Jurkat, Clone E6-1 (cell line): ENCODE data around the gene RIPK1.
"Not testable (repeated sequence)": the region's sequence is repeated elsewhere in the genome, so short reads cannot be mapped to it uniquely, and the experiment has no call there.

Experiments
- DNase-seq: peaks from one replicate; pipeline ENCODE4 v3.0.0-alpha.2; 2011; ENCODE audit warnings: low read depth, low spot score
- H3K4me3 ChIP-seq: 2 replicates; pipeline ENCODE4 v1.5.1; 2011; ENCODE audit warnings: mild to moderate bottlenecking, low read length, control low read depth, moderate library complexity

The RIPK1 gene

DNA sequence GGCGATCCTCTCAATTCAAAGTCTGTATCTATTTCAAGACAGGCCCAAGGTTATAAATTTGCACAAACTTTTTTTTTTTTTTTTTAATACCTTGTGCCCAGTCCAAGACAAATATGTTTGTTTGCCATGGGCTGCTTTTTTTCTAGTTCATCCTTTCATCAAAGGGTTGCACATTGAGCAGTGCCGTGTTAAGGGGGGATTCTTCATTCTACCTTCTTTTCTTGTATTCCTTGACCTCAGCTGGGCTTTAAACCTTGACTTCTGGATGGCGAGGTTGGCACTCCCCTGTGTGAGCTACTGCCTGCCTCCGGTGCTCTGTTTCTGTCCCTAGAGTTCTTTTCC lies 7.4 kb downstream of the RIPK1 start:
- no peak for DNase-seq
- no peak overlapping the region for H3K4me3 ChIP-seq

GRCh38 chr6:3076320-3076719 lies 8.0 kb downstream of the RIPK1 start:
- DNase-seq = no peak

GRCh38 chr6:3077430-3077829 lies 9.1 kb downstream of the RIPK1 start:
- H3K4me3 ChIP-seq = no peak overlapping the region
- no peak for DNase-seq

More at GRCh38 chr6:3076320-3076719, 8.0 kb downstream of the RIPK1 start:
- H3K4me3 ChIP-seq = no peak overlapping the region

DNA sequence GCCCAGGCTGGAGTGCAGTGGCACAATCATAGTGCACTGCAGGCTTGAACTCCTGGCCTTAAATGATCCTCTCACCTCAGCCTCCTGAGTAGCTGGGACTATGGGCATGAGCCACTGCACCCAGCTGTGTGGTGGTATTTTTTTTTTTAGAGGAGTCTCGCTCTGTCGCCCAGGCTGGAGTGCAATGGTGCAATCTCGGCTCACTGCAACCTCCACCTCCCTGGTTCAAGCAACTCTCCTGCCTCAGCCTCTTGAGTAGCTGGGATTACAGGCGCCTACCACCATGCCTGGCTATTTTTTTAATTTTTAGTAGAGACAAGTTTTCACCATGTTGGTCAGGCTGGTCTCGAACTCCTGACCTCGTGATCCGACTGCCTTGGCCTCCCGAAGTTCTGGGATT lies 10.7 kb downstream of the RIPK1 start:
- not testable (repeated sequence) for DNase-seq, H3K4me3 ChIP-seq

GRCh38 chr6:3079682-3080081 lies 11.4 kb downstream of the RIPK1 start:
- no peak overlapping the region for H3K4me3 ChIP-seq
- DNase-seq = no peak

DNA sequence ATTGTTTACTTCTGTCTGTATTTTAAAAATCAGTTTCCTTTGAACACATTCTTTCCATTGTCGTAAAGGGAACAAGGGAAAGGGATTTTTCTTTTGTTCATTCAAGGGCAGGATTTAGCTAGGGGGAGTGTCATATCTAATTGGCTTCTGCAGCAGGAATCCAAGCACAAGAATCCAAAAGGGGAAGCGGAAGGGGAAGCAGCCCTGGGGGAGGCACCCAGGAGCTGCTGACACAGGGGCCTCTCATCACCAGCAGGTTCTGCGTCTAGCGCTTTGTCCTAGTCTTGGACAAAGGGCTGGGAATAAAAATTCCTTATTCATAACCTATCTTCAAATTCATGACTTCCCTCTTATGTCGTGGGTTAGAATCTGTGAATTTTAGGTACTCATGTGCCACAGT lies 13.7 kb downstream of the RIPK1 start:
- DNase-seq = no peak
- H3K4me3 ChIP-seq = no peak overlapping the region

DNA sequence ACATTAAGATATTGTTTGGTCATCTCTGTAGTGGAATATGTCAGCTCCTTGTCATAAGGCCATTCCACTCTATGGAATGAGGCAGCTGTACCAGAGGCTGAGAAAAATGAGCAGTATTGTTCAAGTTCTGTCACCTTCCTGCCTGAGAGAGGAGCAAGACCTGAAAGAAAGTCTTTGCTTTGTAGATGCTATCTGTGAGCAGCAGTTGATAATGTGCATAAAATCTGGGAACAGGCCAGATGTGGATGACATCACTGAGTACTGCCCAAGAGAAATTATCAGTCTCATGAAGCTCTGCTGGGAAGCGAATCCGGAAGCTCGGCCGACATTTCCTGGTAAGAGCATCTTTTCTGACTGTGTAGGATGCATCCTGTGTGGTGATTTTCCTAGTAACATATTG lies 16.8 kb downstream of the RIPK1 start:
- H3K4me3 ChIP-seq = no peak overlapping the region
- DNase-seq = no peak

DNA sequence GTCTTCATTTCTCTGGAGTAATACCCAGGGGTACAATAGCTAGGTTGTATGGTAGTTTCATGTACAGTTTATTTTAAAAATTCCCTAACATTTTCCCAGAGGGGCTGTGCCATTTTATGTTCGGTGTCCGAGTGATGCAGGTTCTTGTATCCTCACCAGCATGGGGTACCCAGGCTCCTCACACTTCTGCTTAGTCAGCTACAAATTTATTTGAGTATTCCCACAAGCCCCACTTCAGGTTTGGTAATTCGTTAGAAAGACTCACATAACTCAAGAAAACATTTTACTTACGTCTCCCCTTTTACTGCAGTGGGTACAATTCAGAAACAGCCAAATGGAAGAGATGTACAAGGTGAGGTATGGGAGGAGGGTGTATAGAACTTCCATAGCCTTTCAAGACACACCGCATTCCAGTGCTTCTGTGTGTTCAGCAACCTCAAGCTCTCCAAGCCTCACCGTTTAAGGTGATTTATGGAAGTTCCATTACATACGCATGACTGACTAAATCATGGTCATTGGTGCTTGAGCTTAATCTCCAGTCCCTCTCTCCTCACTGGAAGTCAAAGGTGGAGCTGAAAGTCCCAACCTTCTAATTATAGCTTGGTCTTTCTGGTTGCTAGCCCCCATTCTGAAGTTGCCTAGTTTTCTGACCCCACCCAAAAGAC lies 18.1 kb downstream of the RIPK1 start:
- H3K4me3 ChIP-seq = no peak overlapping the region
- no peak for DNase-seq

- no peak for DNase-seq
- no peak overlapping the region for H3K4me3 ChIP-seq
These were observed 20.2 kb downstream of the RIPK1 start for GRCh38 chr6:3088446-3088845.

DNA sequence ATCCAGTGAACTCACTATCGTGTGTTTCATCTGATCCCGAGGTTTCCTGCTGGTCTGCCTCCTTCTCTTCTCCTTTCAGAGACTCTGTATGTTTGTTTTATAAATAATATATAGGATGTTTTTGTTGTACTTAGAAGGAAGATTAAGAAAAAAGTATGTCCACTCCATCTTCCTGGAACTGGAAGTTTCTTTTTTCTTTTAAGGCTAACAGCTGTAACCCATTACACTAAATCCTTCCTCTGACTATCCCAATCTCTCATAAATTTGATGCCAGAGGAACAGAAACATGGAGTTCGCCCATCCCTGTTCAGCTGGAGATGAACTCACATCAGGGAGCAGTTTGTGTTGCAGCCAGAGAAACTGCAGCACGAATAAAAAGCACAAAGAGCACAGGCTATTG lies 20.7 kb downstream of the RIPK1 start:
- no peak for DNase-seq
- no peak overlapping the region for H3K4me3 ChIP-seq

DNA sequence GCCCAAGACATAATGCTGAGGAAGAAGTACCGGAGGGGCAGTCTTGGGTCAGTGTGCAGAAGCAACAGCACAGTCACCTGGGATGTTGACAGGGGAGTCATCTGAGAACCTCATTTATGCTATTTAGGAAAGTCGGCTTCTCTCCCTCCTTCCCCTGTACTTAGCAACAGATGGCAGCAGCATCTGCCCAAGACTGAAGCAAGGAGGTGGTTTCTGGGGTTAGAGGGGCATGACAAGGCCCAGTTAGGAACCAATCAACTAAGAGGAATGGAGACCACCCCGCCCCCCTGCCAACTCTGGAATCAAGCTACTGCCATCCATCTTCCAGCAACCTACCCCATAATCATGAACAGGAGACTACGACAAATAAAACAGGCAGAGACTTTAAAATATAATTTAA lies 21.7 kb downstream of the RIPK1 start:
- H3K4me3 ChIP-seq = no peak overlapping the region
- DNase-seq = no peak

- DNase-seq = no peak
- H3K4me3 ChIP-seq = no peak overlapping the region
These were observed 26.5 kb downstream of the RIPK1 start for GRCh38 chr6:3094815-3095214.

- no peak for DNase-seq
- H3K4me3 ChIP-seq = no peak overlapping the region
These were observed 34.6 kb downstream of the RIPK1 start for GRCh38 chr6:3102875-3103274.

GRCh38 chr6:3108746-3109414 lies 40.6 kb downstream of the RIPK1 start:
- no peak overlapping the region for H3K4me3 ChIP-seq
- DNase-seq = no peak

- DNase-seq = no peak
- H3K4me3 ChIP-seq = no peak overlapping the region
These were observed 41.5 kb downstream of the RIPK1 start for GRCh38 chr6:3109761-3110160.

GRCh38 chr6:3114377-3114776 lies 46.1 kb downstream of the RIPK1 start:
- no peak overlapping the region for H3K4me3 ChIP-seq
- no peak for DNase-seq

DNA sequence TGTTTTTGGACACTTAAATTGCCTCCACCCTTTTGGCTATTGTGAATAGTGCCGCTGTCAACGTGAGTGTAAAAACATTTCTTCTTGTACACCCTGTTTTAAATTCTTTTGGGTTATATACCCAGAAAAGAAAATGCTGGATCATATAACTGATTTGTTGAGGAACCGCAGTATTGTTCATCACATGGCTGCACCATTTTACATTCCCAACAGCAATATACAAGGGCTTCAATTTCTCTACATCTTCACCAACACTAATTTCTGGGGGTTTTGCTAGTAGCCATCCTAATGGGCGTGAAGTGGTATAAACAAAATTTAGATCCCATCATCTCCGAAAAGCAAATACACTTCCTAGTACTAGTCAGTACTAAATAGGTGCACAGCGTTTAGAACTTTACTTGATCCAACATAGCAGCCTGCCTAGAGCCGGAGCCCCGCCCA lies 49.6 kb downstream of the RIPK1 start:
- H3K4me3 ChIP-seq = peak overlapping the region; percentile 83
- peak; percentile 69 for DNase-seq

DNA sequence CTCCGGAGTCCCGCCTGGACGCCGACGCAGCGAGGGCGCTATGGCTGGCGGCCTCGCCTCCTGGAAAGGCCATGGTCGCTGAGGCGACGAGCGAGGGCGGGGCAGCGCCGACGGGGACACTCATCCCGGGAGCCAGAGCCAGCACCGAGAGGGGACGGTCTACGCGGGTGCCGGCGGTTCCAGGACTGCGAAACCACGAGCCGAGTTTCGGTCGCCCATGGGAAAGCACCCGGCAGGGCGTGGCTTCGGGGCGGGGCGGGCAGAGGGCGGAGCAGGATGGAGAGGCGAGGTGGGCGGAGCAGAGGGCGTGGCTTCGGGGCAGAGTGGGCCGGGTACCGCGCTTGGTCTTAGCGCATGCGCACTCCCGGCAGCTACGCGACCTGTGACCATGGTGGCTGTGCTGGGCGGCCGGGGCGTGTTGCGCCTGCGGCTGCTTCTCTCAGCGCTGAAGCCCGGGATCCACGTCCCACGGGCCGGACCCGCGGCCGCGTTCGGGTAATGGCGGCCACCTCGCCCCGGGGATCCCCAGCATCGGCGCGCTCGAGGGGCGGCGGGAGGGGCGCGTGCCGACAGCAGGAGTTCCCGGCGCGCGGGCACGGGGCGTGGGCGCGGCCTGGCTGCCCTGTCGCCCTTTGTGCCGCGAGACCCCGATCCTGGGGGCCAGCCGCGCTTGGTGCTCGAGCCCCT lies 50.2 kb downstream of the RIPK1 start, which contains the start of gene BPHL:
TSS of gene BPHL (plus strand) at position 359 of the 687 bp plus-strand sequence. CDS start at position 389, 30 bp downstream.
- DNase-seq = peak; percentile 85
- peak within 1 kb of the TSS; percentile 83 for H3K4me3 ChIP-seq

- no peak for DNase-seq
- H3K4me3 ChIP-seq = peak overlapping the region; percentile 83
These were observed 50.9 kb downstream of the RIPK1 start for GRCh38 chr6:3119040-3119723.

- H3K4me3 ChIP-seq = no peak overlapping the region
- DNase-seq = no peak
These were observed 52.4 kb downstream of the RIPK1 start for GRCh38 chr6:3120765-3121089.
